ENCODE results near the gene RAB20. TPM values are rescaled to one million over a fixed set of nuclear protein-coding genes. Genes with fewer than 3 reads are reported as not detected.
"Not testable (repeated sequence)": the region's sequence is repeated elsewhere in the genome, so short reads cannot be mapped to it uniquely, and the experiment has no call there.

RAB20 gene, protein sequence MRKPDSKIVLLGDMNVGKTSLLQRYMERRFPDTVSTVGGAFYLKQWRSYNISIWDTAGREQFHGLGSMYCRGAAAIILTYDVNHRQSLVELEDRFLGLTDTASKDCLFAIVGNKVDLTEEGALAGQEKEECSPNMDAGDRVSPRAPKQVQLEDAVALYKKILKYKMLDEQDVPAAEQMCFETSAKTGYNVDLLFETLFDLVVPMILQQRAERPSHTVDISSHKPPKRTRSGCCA
- 2.9 TPM for polyA plus RNA-seq (ENCODE audit: insufficient read length)

DNA sequence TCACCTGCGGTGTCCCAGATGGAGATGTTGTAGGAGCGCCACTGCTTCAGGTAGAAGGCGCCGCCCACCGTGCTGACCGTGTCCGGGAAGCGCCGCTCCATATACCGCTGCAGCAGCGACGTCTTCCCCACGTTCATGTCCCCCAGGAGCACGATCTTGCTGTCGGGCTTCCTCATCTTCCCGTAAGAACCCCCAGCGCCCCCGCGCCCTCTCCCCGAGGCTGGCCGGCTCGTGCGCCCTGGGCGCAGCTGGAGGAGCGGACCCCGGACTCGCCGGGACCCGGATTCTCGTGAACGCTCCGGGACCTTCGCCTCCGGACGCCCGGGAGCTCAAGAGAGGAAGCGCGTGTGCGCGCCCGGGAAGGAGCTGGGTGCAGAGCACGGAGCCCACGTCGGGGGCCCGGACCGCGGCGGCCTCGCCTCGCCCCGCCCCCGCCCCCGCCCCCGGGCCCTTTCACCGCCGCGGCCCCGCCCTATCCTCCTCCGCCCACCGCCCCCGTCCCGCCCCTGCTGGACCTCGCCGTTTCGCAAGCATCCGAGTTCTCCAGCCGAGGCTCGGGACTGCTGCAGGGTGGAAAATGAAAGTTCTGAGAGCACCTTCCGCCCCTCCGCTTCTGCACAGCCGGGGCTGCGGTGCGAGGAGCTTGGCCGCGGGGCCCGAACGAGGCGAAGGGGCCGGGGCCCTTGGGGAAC, at the start of gene RAB20:
Gene RAB20, minus strand, starts transcription at position 379 of the 692 bp plus-strand sequence. Its CDS starts 203 bp downstream, at position 176.
- peak; percentile 87 for DNase-seq

DNA sequence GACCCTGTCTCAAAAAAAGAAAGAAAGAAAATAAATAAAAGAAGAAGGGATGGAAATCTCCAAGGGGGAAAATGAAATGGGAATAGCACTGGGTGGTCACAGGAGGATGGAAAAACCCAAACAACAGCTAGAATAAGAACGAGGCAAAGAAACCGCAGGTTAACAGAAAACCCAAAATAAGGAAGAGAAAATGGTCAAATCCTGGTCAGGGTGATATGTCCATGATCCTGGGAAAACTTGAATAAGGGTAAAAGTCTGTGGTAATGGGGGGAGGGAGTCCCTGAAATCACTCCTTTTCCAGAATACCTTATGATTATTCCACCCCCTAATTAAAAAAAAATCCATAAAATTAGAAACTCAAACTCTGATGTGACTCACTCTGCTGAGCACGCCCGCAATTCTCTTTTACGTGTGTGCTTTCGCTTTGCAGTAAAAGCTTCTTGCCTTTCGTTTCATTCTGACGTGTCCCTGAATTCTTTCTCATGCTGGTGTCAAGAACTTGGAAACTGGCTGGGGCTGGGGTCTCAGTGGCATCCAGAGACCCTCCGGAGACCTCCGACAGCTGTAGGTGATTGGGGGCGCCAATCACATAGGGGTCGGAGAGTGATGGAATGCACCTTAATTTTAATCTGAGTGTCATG, 49.6 kb upstream of the RAB20 start:
- no peak for DNase-seq

DNA sequence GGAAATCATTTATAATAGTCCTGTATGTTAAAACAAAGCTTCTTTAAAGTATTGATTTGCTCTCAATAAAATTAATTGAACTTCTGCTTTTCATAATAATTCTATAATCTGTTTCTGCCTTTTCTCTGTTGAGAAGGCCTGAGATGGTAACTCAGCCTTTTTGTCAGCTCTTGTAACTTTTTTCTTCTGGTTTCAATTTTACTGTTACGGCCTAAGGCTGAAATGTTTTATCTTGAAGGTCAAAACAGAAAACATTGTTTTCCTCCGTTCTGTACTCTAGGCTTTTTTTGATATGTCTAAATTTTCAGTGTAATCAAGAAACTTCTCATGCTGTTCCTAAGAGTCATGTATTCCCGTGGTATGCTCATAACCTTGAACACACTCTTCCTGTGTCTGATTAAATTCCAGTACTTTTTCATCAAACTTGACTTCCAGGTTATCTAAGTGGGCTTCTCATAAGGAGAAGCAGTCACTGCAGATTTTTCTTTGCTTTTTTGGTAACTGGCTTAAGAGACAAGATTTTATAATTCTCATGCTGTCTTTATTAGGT, 46.2 kb upstream of the RAB20 start:
- DNase-seq: no peak

GRCh38 chr13:110606281-110606680, 44.8 kb upstream of the RAB20 start:
- not testable (repeated sequence) for DNase-seq

DNA sequence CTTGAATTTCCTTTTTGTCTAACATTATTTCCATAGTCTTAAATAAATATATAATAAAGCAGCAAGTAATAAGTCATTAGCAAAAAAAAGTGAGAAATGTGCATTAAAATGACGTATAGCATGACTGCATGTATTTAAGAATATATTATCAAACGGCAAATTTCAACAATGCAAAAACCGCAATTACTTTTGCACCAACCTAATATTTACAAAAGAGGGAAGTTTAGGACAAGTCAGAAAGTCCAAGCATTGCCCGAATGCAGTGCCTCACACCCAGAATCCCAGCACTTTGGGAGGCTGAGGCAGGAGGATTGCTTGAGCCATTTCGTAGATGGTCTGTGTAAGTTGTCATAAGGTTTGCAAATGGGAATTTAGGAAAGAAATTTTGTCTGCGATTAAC, 43.6 kb upstream of the RAB20 start:
- no peak for DNase-seq

DNA sequence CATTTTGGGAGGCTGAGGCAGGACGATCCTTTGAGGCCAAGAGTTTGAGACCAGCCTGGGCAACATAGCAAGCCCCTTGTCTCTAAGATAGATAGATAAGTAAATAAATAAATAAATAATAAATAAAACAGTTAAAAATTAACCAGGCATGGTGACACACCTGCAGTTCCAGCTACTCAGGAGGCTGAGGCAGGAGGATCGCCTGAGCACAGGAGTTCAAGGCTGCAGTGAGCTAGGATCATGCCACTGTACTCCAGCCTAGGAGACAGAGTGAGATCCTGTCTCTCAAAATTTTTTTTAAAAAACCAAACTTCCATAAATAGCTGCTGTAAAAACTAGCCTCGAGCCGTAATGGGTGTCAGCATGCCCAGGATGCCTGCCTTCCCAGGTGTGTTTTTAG, 39.5 kb upstream of the RAB20 start:
- DNase-seq: no peak

DNA sequence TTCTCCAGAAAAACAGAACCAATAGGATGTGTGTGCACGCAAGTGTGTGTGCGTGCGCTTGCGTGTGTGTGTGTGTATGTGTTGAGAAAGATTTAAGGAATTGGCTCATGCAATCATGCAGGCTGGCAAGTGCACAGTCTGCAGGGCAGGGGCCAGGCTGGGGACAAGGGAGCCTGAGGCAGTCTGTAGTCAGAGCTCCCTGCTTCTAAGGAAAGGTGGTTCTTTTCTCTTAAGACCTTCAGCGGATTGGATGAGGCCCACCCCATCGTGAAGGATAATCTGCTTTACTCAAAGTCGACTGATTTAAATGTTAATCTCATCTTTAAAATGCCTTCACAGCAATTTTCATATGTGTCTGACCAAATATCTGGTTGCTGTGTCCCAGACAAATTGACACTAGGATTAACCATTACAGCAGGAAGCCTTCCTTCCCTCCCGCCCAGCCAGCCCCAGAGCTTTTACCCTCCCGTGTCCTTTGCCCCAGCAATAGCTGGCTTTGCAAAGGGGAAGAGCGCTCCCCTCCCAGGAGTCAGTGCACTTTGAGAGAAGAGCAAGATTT, 38.8 kb upstream of the RAB20 start:
- no peak for DNase-seq

DNA sequence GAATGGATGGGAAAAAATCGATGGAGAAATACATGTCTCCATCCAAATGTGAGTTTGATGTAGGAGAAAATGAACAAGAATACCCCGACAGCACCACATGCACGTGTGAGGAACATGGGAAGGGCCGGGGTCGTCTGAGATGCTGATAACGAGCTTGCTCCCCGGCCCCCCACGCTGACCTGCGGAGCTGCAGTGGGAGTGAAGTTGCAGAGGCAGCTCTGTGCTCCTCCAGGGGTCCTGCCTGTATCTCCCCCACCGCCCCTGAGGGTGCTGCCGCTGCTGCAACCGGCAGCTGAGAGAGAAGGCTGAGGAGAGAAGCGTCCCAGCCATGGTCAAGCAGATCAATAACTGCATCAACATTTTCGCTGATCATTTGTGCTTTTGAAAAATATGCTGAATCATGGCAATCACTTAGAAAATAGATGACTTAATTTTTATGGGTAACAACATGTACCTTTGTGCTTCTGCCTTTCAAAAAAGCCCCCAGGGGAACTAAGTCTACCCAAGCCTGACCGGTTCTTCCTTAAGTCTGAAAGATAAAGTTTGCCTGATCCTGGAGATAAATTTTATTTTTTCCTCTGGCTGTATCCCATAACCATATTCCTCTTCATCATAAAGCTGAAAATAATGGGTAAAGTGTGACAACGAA, 35.6 kb upstream of the RAB20 start:
- DNase-seq: no peak

DNA sequence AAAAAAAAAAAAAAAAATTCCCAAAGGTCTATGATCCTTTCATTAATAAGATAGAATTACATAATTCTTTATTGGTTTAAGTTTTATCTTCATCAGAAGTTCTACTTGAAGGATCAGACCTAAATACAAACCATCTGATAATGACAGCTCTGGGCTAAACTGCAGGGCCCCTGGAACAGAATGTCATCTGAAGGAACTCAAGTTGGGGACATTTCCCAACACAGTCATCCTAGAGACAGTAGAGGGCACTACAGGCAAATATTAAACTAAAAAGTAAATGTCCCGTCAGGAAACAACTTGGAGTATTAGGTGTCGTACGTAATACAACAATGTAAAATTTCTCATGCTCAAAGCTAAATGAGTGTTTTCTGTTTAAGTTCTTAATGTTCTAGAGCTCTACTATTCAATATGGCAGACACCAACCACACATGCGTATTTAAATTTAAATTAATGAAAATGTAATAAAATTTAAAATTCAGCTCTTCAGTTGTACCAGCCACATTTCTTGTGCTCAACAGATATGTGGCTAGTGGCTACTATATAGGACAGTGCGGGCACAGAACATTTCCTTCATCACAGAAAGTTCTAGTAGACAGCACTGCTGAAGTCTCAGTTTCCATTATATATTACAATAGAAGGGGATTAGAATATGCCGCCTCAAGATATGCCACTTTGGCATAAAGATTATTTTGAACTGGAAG, 32.1 kb upstream of the RAB20 start:
- peak; percentile 56 for DNase-seq

DNA sequence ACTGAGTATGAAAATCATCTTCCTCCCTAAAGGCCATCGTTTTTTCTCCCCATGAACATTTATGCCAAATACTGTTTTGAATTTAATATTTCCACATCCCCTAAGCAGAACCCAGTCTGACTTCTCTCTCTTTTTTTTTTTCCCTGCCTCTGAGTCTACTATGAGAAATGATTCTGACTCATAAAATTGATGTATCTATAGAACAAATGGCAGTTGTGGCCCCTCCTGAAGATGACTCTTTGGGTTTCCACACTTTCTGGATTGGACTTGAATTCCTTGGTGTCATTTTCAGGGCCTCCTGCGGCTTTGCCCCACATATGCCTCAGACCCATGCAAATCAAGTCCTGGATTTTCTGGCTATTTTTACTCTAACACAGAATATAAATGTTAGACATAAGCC, 31.1 kb upstream of the RAB20 start:
- DNase-seq: no peak

GRCh38 chr13:110590577-110590976, 29.1 kb upstream of the RAB20 start:
- no peak for DNase-seq

- no peak for DNase-seq
These were observed 28.4 kb upstream of the RAB20 start for GRCh38 chr13:110589793-110590390.

DNA sequence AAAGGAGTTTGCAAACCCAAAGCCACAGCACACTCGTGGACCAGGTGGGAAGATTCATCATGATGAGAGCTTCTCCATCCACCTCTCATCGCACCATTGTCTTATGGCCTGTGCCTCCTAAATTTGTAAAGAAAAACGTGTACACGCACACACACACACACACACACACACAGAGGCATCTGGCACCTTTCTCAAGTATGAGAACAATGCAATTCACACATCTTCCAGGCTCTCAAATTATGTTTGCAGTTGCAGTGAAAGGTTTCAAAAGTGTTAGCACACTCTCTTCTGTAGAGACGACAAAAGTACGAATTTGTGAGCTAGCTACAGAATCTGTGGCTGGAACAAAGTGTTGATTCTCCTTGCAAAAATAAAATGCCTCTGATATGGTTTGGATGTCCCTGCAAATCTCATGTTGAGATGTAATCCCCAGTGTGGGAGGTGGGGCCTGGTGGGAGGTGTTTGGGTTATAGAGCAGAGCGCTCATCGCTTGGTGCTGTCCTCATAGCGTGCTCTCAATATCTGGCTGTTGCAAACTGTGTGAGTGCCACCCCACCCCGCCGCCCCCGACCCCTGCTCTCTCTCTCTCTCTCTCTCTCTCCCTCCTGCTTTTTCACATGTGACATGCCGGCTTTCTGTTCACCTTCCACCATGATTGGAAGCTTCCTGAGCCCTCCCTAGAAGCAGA, 21.8 kb upstream of the RAB20 start:
- DNase-seq: no peak

DNA sequence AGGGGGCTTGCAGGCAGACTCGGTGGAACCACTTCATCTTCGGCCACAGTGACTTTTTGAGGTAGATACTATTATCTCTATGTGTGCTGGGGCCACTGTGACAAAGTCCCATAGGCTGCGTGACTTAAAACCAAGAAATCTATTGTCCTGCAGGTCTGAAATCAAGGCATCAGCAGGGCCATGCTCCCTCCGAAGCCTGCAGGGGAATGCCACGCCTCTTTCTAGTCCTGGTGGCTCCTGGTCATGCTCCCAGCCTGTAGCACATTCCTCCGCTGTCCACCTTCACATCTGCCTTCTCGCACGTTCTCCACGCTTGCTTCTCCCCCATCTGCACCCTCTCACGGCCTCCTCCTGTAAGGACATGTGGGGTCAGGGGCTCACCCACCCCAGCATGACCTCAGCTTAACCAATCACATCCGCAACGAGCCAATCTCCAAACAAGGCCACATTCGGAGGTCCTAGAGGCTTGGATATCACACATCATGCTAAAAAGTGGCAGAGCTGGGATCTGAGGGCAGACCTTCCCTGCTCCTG, 21.0 kb upstream of the RAB20 start:
- no peak for DNase-seq

DNA sequence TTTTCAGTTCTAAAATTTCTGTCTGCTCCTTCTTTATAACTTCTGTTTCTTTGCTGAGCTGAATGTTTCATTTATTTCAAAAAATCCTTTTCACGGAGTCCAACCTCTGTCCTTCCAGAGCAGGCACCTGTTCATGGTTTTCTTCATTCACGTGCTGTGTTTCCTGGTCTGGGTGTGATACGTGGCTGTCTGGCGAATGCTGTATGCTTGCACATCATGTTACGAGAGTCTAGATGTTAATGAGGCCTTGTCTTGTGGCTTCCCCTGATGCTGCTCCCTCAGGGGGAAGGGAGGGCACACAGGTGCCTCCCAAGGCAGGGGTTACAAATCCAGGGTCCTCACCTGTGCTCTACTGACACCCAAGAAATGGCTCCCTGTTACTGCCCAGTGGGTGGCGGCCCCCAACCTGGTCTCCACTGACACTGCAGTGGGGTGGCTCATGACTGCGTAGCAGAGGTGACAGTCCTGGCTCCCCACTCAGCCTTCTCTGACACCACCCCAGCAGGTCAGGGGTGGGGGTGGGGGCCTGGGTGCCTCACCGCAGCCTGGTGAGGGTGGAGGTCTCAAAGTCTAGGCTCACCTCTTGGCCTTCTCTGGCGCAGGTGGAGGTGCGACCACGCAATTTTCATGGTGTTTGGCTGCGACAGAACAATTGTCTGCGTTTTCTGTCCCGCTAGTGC, 20.1 kb upstream of the RAB20 start:
- DNase-seq: no peak

DNA sequence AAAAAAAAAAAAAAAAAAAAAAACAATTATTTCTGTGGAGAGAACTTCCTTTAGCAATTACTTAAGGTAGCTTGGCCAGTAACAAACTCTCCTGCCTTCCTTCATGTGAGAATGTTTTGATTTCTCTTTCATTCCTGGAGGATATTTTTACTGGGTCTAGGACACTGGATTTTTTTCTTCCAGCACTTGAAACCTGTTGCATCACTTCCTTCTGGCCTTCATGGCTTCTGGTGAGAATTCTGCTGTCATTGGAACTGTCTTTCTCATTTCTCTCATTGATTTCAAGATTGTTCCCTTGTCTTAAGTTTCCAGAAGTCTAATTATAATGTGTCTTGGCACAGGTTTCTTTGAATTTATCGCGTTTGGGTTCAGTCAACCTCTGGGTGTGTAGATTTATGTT, 19.3 kb upstream of the RAB20 start:
- DNase-seq: no peak

- DNase-seq: no peak
These were observed 16.8 kb upstream of the RAB20 start for GRCh38 chr13:110578363-110578762.

GRCh38 chr13:110576736-110577476, 15.4 kb upstream of the RAB20 start:
- DNase-seq: no peak

DNA sequence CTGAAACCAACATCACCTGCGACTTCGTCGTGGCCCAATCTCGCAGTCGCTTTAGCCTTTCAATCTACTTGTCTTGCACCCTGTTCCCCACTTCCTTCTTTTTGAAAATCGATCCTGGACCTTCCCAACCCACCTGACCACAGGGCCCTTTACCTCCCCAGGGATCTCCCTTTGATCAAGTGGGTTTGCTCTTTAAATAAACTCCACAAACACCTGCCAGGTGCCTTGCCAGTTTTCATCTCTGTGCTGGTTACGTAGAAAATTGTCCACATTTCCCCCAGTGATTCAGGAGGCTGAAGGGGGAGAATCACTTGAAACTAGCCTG, 14.5 kb upstream of the RAB20 start:
- no peak for DNase-seq

All from hindlimb muscle (tissue), 1 donor.